Activated T-helper 1 cell treated with anti-CD3 and anti-CD28 coated beads, Interleukin-2, amount 50 U/mL, for 16 hours (primary cell): ENCODE data around the gene B4GALNT4.
"Not testable (repeated sequence)": the region's sequence is repeated elsewhere in the genome, so short reads cannot be mapped to it uniquely, and the experiment has no call there.

Source experiments
- DNase-seq, 2 donors: peaks; one replicate each; pipeline ENCODE4 v3.0.0-alpha.2; 2020; ENCODE audit warnings: low read depth in 1 of 2, low spot score in 1 of 2

The B4GALNT4 gene

GRCh38 chr11:391117-392017, 22.1 kb downstream of the B4GALNT4 start:
- no peak for DNase-seq

GRCh38 chr11:392102-392777, 22.9 kb downstream of the B4GALNT4 start:
- DNase-seq: no peak

- DNase-seq: no peak
These were observed 24.1 kb downstream of the B4GALNT4 start for GRCh38 chr11:393219-394033.

DNA sequence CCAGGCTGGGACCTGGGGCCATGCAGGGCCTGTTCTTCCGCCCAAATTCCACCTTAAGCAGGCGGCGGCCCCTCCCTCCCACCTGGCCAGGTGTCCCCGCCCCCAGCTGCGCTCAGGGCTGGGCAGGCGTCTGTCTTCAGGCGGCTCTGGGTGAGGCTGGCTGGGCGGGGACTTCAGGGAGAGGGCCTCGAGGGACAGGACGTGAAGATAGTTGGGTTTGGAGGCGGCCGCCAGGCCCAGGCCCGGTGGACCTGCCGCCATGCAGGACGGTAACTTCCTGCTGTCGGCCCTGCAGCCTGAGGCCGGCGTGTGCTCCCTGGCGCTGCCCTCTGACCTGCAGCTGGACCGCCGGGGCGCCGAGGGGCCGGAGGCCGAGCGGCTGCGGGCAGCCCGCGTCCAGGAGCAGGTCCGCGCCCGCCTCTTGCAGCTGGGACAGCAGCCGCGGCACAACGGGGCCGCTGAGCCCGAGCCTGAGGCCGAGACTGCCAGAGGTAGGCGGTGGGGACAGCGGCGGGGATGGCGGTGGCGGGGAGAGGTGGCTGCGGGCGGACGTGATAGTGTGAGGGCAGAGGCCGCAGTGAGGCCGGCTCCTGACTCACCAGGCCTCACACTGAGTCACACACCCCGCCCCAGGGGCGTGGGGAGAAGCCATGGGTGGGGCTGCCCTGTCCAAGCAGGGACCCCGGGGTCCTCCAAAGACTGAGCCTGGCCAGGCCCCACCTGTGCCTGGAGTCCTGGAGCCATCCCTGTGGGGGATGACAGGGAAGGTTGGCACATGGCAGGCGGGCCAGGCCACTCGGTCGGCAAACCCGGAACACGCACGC, 24.9 kb downstream of the B4GALNT4 start, which contains the start of gene PKP3:
Gene PKP3 (plus strand): TSS at position 176 of the 824 bp plus-strand sequence. CDS start 84 bp downstream, at position 260.
- DNase-seq: no peak

GRCh38 chr11:394858-395655, 25.8 kb downstream of the B4GALNT4 start:
- DNase-seq: no peak

- no peak for DNase-seq
These were observed 26.6 kb downstream of the B4GALNT4 start for GRCh38 chr11:395866-396265.

GRCh38 chr11:396511-396947, 27.2 kb downstream of the B4GALNT4 start:
- DNase-seq: no peak

DNA sequence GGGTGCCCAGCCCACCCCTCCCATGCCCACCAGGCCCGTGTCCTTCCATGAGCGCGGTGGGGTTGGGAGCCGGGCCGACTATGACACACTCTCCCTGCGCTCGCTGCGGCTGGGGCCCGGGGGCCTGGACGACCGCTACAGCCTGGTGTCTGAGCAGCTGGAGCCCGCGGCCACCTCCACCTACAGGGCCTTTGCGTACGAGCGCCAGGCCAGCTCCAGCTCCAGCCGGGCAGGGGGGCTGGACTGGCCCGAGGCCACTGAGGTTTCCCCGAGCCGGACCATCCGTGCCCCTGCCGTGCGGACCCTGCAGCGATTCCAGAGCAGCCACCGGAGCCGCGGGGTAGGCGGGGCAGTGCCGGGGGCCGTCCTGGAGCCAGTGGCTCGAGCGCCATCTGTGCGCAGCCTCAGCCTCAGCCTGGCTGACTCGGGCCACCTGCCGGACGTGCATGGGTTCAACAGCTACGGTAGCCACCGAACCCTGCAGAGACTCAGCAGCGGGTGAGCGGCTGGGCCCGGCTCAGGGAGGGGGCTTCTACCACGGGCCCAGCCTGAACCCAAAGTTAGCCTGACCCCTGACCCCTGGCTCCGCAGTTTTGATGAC, 27.7 kb downstream of the B4GALNT4 start:
- no peak for DNase-seq

- no peak for DNase-seq
These were observed 29.5 kb downstream of the B4GALNT4 start for GRCh38 chr11:398826-399225.

DNA sequence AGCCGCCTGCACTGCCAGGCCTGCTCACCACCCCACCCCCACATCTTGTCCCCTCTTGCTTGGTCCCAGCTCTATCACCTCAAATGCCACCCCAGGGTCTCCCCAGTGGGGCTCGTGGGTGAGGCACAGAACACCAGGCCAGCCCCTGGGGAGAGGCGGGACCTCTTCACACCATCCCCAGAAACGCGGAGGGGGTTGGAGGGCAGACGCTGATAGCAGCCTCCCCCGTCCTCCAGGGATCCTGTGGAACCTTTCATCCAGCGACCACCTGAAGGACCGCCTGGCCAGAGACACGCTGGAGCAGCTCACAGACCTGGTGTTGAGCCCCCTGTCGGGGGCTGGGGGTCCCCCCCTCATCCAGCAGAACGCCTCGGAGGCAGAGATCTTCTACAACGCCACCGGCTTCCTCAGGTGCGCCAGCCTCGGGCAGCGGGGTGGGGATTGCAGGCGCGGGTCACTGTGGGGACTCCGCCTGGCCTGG, 30.5 kb downstream of the B4GALNT4 start:
- no peak for DNase-seq

DNA sequence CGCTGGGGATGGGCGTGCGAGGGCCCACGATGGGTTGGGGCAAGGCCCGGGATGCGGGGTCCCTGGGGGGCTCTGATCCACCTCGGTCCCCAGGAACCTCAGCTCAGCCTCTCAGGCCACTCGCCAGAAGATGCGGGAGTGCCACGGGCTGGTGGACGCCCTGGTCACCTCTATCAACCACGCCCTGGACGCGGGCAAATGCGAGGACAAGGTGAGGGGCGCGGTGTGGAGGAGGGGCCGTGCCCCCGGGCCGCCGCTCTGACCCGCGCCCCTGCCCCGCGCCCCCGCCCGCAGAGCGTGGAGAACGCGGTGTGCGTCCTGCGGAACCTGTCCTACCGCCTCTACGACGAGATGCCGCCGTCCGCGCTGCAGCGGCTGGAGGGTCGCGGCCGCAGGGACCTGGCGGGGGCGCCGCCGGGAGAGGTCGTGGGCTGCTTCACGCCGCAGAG, 31.0 kb downstream of the B4GALNT4 start:
- no peak for DNase-seq

GRCh38 chr11:401196-401595, 31.9 kb downstream of the B4GALNT4 start:
- DNase-seq: not testable (repeated sequence)

DNA sequence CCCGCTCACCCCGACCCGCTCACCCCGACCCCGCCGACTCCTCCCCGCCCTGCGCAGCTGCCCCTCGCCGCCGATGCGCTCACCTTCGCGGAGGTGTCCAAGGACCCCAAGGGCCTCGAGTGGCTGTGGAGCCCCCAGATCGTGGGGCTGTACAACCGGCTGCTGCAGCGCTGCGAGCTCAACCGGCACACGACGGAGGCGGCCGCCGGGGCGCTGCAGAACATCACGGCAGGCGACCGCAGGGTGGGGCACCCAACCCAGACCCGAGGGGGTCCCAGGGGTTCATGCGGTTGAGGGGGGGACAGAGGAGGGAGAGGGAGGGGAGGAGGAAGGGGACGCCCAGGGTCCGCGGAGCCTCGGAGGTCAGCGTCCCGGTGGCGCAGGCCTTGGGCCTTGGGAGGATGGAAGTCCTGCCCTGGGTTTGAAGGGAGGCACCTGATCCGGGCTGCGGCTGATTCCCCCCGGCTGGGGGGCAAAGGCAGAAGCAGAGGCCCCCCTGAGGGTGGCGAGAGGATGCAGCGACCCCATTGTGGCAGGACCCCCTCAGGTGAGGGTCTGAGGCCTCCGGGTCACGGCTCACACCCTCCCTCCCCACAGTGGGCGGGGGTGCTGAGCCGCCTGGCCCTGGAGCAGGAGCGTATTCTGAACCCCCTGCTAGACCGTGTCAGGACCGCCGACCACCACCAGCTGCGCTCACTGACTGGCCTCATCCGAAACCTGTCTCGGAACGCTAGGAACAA, 33.9 kb downstream of the B4GALNT4 start:
- DNase-seq: no peak

DNA sequence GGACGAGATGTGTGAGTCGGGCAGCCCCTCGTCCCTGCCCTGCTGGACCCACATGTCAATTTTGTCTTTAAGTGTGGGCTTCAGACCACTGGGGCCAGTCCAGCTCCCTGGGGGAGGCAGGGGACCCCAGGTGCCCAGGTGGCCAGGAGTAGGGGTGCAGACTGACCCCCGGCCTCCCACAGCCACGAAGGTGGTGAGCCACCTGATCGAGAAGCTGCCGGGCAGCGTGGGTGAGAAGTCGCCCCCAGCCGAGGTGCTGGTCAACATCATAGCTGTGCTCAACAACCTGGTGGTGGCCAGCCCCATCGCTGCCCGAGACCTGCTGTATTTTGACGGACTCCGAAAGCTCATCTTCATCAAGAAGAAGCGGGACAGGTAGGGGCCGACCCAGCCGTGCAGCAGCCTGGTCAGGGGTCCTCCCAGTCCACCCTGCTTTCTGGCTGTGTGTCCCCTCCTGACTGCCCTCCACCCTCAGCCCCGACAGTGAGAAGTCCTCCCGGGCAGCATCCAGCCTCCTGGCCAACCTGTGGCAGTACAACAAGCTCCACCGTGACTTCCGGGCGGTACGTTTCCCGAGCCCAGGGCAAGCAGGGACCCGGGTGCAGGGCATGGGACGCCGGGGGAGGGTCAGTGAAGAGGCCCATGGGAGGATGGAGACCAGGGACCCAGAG, 34.6 kb downstream of the B4GALNT4 start:
- DNase-seq: no peak

DNA sequence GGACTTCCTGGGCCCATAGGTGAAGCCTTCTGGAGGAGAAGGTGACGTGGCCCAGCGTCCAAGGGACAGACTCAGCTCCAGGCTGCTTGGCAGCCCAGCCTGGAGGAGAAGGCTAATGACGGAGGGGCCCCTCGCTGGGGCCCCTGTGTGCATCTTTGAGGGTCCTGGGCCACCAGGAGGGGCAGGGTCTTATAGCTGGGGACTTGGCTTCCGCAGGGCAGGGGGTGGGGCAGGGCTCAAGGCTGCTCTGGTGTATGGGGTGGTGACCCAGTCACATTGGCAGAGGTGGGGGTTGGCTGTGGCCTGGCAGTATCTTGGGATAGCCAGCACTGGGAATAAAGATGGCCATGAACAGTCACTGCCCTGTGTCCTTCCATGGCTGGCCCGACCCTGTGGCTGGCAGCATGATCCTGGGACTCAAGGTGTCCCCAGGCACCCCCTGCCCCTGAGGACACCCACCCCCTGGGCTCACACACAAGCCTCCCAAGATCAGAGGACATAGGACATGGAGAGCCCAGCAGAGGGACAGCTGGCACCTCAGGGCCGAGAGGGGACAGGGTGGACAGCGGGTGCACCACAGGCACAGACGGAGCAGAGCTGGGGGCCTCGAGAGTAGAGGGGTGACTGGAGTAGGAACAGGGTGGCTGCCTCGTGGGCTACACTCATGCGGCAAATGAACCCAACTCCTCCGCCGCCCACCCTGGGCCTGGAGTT, 35.4 kb downstream of the B4GALNT4 start:
- DNase-seq: no peak

- no peak for DNase-seq
These were observed 36.1 kb downstream of the B4GALNT4 start for GRCh38 chr11:405323-405953.
